LNCAP (cell line): ENCODE measurements around the gene ABCC10.

ENCODE experiments used
- TF ChIP-seq, protein P1 (sequence below): fragments of 450-650 bp; IDR thresholded peaks from 2 replicates; pipeline ENCODE4 v1.5.1; 2017; ENCODE audit warnings: mild to moderate bottlenecking

The ABCC10 gene

DNA sequence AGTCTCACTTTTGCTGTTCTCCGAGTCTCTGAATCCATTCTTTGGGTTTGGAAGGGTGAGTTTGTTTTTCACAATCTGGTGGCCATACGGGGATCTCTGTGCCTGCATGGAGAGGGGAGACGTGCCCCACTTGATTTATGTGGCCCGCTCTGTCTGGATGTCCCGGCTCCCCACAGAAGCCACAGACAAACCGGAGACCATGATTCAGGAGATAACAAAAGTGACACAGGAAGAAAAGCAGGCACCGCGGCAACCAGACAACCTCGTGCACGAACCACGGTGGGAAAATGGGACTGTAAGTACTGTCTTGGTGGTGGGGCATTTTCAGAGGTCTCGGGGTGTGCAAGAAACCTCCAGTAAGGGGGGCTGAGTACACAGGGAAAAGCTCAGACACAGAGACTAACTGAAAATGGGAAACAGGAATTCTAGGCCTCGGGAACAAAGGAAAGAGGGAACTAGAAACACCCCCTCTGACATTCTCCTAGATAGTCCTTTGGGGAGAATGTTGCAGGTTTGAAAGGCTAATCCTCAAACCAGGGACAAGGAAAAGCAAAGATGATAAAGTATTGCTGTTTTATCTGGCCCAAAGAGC lies 35.8 kb upstream of the ABCC10 start:
- TF ChIP-seq, protein P1, sequence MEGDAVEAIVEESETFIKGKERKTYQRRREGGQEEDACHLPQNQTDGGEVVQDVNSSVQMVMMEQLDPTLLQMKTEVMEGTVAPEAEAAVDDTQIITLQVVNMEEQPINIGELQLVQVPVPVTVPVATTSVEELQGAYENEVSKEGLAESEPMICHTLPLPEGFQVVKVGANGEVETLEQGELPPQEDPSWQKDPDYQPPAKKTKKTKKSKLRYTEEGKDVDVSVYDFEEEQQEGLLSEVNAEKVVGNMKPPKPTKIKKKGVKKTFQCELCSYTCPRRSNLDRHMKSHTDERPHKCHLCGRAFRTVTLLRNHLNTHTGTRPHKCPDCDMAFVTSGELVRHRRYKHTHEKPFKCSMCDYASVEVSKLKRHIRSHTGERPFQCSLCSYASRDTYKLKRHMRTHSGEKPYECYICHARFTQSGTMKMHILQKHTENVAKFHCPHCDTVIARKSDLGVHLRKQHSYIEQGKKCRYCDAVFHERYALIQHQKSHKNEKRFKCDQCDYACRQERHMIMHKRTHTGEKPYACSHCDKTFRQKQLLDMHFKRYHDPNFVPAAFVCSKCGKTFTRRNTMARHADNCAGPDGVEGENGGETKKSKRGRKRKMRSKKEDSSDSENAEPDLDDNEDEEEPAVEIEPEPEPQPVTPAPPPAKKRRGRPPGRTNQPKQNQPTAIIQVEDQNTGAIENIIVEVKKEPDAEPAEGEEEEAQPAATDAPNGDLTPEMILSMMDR, result no peak

- TF ChIP-seq, protein P1, result no peak
These were observed 33.7 kb upstream of the ABCC10 start for GRCh38 chr6:43393602-43394001.

DNA sequence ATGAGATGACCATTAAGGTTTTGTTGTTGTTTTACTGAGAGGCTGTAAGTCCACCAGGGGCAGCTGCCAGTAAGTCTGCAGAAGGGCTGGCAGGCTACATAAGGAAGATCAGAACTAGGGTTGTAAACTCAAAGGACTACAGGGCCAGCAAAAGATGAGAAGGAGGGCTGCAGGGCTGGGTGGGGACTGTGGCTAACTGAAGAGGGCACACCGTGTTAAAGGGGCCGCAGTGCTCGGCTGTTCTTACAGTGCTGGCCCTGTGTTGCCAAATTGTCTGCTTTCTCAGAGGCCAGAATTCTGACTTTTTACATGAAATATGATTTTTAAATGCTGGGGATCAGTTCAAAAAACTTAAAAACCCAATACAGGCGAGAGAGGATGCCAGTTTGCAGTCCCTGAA lies 32.4 kb upstream of the ABCC10 start:
- TF ChIP-seq, protein P1, result no peak

DNA sequence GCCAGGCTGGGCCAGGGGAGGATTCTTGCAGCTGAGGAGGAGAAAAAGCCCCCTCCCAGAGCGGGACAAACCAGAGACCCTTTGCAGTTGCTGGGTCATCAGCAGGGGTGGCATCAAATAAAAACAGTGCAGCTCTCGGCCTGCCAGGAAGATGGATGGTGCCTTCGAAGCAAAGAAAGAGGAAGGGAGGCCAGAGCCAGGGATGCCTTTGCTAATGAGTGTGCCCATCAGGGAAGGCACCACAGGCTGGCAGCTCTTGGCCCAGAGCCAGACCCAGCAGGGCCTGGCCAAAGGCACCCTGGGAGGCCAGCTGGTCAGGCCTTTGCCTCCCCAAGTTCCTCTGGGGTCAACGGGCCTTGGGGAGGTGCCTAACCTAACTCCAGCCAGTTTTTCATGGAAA lies 31.6 kb upstream of the ABCC10 start:
- TF ChIP-seq, protein P1, result no peak

DNA sequence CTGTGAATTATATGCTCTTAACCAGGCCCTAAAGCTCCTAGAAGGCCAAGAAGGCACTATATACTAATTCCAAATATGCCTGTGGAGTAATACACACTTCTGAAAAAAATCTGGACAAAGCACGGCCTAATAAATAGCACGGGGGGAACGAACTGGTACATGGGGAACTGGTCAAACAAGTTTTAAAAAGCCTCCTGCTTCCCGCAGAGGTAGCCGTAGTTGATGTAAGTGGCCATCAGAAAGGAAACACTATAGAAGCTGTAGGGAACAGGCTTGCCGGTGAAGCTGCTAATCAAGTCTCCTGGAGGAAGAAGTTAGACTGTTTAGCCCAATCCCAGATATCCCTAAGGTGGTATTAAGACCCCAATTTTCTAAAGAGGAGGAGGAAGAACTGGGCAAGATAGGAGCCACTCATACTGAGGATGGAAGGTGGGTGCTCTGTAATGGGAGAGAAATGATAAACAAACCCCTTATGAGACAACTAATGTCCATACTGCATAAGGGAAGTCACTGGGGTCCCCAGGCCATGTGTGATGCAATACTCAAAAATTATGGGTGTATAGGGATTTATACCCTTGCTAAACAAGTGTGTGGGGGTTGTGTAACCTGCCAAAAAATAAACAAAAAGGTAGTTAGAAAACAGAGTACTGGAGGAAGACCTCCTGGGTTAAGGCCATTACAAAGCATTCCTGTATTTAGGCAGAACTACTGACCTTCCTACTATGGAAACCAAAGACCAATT lies 30.8 kb upstream of the ABCC10 start:
- TF ChIP-seq, protein P1, result no peak

DNA sequence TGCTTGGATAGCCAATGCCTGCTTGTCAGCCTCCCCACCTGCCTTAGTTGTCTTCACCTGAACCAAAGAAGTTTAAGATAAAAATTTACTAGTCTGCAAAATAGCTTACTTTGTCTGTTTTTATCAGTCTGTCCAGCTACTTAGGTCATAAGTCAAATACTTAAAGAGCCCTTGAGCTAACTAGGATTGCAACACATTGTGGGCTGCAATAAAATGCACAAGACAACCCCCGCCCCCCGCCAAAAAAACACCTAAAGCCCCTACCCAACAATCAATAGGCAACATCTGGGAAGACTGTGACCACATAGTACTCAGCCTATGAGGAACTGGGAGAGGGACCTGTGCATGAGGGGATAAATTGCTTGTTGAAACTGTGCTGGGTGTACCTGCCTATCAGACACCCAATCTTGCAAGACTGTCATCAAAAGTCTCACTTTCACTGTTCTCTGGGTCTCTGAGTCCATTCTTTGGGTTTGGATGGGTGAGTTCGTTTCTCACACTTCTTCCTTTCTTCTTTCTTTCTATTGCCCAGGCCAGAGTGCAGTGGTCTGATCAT lies 27.3 kb upstream of the ABCC10 start:
- TF ChIP-seq, protein P1, result no peak

DNA sequence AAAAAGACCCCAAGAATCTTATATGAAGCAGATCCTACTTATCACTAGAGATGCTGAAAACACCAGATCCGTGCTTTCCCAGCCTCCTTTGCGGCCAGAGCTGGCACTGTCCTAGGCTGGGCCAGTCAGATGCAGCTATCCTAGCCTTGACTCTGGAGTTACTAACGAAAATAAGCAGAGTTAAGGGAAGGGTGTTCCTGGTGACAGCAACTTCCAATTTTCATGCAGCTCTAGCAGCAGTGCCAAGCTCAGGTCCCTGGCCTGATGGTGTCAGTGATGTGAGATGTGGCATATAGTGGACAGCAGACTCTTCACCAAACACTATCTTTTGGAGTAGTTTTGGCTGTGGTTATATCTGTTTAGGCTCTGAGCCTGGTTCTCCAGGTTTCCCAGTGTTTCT lies 25.6 kb upstream of the ABCC10 start:
- TF ChIP-seq, protein P1, result no peak
